ENCODE data around the gene ABHD16B.

- TF ChIP-seq CTCF (IDR thresholded peaks at IDR 0.05) = no peak
- TF ChIP-seq POLR2A (IDR thresholded peaks at IDR 0.05) = no peak
Observed at GRCh38 chr20:63886921-63887320, 25.6 kb downstream of the ABHD16B start.
